ENCODE measurements around the gene CHST13.
"Not testable (repeated sequence)": the region's sequence is repeated elsewhere in the genome, so short reads cannot be mapped to it uniquely, and the experiment has no call there.

CHST13 gene

DNA sequence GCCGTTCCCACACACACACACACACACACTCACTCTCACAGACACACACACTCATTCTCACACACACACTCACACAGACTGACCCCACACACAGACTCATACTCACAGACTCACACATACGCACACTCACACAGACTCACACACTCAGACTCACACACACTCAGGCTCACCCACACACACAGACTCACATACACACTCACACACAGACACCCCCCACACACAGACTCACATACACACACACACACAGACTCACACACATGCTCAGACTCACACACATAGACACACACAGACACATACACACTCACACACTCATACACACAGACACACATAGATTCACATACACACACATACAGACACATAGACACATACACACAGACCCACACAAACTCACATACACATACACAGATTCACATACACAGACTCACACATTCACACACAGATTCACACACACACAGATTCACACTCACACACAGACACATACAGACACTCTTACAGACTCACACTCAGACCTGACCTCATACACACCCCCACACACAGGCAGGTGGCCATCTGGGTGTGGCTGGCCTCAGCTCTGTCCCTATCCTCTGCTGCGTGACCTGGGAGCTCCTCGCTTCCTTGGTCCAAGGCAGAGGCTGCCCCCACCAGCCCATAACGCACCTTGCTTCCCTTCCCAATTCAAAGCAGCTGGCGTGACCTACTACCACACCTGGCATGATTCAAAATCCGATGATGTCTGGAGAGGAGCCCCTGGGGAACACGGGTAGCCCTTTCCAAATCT is 32.9 kb downstream of the CHST13 start:
- no peak for DNase-seq

DNA sequence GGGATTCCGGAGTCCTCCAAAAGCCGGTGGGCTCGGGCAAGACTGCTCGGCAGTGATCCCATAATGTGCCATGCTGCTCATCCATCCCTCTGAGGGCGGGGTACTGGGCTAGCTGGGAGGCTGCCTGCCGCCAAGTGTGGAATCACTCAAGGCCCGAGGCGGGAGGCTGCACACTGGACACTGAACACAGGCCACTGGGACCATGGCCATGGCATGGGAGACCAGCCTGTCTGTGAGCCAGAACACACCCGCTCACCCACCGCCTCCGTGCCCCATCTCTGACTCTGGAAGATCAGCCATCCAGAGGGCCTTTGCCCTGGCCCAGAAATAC is 33.4 kb downstream of the CHST13 start:
- DNase-seq, result no peak

DNA sequence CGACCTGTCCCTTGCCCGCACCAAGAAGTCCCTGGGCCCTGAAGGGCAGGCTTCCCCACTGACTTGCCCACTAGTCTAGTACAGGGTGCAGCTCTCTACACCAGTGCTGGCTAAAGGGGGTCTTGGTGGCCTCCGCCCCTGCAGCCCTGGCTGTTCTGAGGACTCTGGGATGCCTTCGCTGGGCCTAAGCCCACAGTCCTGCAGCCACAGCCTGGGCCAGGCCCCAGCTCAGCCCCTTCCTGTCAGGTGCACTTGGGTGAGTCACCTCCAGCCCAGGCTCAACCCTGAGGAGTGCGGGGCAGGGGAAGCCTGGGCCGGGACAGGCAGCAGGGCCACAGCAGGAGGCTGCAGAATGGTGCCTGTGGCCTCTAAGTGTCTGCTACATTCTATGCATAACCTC is 33.8 kb downstream of the CHST13 start:
- no peak for DNase-seq

DNA sequence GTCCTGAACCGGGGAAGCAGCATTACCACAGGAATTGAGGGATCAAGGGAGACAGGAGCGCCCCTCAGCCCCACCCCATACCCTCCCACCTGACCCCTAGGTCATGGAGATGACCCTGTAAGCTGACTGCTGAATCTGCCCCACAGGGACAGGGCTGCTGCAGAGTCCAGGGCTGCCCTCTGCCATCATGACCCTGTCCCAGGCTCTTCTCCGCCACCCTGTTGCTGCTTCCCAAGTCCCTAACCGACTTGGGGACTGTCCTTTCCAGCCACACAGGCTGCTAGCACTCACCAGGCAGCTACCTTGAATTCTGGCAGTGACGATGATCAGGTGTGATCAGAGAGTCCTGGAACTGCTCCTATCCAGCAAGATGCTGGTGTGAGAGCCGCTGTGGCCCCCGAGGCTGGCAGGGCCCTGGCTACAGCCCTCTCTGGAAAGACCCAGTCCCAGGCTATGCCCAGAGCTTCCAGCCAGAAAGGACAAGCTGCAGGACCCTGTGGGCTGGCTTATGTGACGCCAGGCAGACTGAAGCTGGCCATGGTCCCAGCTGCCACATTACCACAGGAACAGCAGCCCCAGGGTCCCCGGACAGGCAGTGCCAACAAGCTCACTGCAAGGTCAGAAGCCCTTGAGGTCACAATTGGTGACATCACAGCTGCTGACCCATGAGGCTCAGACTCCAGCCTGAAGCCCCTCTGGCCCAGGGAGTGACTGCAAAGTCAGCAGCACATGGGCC is 34.5 kb downstream of the CHST13 start, which contains the start of gene C3orf22:
C3orf22 (minus strand) TSS at position 597 of the 736 bp plus-strand sequence. CDS start 5,542 bp downstream, outside the sequence.
- DNase-seq, result no peak

DNA sequence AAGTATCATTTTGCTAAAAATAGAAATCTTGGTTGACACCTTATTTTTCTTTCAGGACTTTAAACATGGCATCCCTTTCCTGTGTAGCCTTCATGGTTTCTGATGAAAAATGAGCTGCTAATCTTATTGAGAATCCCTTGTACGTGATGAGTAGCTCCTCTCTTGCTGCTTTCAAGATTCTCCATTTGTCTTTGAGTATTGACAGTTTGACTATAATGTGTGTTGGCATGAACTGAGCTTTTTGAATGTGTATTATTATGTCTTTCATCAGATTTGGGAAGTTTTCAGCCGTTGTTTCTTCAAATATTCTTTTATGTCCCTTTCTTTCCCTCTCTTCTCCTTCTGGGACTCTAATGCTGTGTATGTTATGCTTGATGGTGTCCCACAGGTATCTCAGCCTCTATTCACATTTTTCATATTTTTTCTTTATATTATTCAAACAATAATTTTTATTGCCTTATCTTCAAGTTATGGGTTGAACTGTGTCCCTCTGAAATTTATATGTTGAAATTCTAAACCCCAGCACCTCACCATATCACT is 38.9 kb downstream of the CHST13 start:
- DNase-seq, result no peak

DNA sequence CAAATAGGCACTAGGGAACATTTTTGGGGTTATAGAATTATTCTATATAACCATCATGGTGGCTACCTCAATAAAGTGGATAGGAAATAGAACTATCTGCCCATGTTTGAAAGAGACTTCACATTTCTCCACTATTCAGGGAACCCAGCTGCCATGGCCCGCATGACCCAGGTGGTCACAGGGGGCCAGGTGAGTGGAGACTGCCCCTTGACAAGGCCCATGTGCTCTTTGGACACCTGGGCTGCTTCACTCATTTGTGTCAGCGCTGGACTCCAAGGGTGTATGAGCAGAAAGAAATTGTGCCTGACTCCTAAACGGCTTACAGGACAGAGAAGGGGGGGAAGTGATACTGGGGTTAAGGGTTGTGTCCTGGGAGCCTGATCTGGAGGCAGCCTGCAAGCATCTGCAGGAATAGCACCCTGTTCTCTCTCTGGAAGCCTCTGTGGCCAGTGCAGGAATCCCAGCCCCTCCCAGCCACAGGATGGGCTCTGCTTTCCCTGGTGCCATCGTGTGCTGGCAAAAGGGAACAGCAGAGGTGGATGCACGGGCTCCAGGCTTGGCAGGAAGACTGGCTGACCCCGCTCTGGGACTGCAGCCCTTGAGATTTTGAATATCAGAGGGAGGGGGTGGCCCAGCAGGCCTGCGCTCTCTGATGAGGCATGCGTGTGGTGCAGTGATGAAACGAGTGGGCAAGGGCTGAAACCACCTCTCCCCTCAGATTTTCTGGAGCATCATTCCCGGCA is 43.9 kb downstream of the CHST13 start:
- no peak for DNase-seq

DNA sequence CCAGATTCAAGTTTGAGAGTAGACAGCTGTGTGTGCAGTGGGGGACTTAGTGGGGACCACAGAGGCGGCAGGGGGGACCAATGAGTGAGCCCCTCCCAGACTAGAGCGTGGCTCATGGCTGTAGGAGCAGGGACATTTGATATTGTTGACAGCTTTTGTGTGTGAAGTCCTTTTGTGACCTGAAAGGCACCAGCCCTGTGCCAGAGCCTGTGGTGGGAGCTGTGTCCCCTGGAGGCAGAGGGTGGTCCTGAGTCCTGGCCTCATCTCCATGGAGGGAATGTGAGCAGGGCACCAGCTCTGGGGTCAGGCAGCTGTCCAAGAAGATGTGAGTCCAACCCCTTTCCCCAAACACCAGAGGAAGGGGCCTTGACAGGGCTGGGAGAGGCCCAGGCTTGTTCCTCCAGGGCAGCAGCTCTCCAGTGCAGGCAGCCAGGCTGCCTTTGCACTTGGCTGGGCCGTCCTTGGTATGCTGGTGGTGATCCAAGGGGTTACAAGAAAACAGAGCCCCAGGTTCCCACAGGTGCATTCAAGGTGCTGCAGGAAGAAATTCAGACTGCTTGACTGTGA is 44.9 kb downstream of the CHST13 start:
- DNase-seq, result no peak

DNA sequence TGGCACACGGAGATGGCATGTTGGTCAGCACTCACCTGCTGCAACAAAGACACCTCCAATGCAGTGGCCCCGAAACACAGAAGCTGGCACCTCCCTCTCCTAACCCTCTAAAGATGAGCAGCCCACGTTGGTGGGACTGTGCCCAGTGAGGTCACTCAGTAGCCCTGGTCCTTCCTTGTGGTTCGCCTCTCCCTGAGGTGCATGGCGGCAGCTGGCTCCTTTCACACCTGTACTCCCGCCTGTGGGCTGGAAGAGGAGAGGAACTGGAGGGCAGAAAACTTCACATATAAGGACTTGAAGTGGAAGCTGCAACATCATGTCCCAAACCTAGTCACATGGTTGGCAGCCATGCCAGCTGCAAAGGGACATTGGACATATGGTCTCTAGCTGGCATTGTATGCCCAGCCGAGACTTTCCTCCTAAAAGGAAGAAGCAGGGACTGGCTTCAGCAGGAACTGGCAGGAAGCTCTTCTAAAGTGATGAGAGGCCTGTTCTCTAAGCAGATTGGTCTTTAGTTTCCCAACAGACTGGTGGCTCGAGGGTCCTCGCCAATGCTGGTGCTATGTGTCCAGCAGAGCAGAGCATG is 45.5 kb downstream of the CHST13 start:
- no peak for DNase-seq

DNA sequence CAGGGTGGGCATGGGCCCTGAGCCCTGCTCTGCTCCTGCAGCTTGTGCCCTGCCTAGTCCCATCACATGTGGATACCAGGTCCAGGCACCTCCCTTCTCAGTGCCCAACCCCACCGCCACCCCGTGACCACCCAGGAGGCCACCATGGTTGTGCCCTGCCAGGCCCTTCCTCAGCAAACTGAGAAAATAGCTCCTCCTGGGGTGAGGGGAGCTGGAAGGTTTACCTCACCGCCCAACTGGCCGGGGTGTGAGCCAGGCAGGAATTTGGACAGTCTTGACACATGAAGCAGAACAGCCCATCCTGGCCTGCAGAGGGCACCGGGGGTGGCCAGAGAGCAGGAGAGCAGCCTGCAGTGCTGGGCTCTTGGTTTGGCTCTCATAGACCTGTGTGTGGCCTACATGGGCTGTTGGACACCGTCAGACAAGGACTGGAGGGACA is 46.2 kb downstream of the CHST13 start:
- DNase-seq, result no peak

DNA sequence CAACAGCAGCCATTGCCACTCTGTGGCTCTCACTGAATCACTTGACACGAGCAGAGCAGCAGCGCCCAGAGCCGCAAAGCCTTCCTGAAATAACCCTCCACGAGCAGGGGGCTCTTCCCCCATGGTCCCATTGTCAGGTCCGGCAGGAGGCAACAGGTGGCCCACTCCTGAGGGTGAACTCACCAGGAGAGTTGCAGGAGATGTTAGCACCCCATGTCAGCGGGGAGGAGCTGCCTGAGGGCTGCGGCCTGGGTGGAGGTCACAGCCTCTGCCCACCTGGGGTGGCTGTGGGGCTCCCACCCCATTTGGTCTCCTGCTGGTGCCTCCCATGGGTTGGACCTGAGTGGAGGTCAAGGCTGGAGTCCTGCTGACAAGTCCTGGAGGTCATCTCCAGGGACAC is 47.1 kb downstream of the CHST13 start:
- no peak for DNase-seq

DNA sequence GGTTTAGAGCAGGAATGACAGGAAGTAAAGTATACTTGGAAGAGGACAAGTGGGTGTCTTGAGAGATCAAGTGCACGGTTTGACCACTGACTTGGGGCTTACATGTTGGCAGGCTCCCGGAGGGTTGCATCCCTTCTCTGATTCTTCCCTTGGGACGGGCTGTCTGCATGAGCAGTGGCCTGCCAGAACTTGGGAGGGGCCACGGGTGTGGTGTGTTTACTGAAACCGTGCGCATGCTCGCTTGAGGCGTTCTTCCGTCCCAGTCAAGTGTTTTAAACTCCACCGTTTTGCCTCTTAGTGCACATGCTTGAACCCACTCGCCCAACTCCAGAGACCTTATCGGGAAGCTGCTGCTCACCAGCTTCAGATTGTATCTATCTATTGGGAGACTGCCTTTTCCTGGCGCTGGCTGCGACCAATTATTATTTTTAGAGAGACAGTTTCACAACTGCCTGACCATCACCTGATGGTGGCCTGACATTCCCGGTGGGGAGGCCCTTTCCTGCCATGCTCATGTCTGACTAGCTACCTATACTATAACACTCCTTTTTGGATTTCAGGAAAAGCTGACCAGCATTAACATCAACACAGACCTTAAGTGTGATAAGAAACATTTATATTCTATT is 49.6 kb downstream of the CHST13 start:
- DNase-seq, result no peak

DNA sequence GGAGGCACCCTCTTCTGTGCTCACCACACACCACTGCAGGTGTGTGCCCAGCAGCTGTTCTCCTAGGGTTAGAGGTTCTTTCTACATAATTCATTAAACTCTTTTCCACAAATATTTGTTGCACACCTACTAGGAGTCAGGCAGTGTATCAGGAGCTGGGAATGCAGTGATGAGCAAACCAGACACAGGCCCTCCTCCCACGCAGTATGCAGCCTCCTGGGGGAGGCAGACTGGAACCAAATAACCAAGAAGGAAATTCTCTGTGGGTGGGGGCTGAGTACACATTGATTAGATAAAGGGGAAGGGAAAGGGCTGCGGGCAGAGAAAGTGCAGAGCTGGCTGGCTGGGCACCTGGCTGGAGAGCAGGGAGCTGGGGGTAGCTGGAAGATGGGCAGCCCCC is 53.3 kb downstream of the CHST13 start:
- DNase-seq, result no peak

DNA sequence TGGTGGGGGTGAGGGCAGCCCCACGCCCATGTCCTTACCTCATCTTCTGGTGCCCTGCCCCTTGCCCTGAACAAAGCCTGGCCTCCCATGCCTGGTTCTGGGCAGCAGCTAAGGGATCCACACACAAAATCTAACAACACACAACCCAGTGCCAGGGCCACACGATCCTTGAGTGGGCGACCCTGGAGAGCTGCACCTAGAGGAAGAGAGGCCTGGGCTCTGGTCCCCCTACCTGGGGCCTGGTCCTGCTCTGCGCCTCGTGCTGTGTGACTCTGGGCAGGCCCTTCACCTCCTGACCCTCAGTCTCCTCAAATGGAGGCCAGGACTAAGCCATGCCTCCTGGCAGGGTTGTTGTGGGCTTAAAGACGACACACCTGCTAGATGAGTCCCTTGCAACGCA is 54.7 kb downstream of the CHST13 start:
- no peak for DNase-seq

DNA sequence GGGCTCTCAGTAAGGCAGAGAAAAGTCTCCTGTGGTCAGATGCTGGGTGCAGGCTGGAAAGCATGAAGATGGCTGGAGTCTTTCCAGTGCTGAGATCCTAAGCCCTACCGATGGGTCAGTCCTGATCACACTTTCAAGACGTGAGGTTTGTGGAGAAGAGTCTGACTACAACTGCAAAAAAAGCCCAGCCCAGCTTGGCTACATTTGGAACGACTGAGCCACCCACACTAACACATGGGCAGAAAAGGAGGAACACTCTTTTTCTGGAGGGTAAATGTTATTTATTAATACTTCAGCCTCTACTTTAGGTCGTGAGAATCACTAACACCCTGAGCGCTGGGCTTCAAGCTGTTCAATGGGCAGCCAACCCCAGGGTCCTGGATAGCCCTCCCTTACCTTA is 56.8 kb downstream of the CHST13 start:
- DNase-seq, result no peak

DNA sequence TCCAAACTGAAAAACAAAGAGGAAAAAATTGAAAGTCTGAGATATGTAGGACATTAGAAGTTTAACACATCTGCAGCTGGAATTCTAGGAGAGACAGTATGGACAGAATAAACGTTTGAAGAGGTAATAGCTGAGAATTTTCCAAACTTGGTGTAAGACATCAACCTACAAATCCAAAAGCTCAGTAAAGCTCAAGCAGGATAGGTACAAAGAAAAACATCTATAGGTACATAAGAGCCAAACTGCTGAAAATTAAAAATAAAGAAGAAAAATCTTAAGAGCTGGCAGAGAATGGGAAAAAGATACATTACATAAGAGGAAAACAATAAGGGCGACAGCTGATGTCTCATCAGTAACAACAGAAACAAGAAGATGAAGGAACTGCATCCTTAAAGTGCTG is 57.6 kb downstream of the CHST13 start:
- no peak for DNase-seq

DNA sequence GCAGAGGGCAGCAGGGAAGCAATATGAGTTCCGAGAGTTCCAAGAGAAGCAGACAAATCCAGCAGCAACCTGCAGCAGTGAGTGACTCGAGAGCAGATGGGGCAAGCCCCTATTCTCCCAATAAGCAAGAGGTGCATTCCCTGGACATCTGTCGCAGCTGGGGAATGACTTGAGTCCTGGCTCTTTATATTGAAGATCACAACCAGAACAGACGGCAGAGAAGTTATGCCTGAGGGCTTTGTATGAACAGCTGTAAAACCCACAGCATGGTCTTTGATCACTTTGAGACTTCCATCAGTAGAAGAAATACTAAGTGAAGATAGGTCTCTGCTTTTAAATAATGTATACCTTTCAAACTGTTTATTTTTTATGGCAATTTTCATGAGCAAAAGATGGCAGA is 58.4 kb downstream of the CHST13 start:
- no peak for DNase-seq

DNA sequence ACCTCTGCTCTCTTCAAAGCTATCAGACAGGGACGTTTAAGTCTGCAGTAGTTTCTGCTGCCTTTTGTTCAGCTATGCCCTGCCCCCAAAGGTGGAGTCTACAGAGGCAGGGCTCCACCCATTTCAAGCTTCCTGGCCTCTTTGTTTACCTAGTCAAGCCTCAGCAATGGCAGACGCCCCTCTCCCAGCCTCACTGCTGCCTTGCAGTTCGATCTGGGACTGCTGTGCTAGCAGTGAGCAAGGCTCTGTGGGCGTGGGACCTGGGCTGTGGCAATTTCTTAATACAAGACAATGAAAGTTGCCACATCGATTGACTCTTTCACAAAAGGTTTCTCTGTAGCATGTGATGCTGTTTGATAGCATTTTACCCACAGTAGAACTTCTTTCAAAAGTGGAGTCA is 67.6 kb downstream of the CHST13 start:
- DNase-seq, result not testable (repeated sequence)

Measured in Kasumi-1 (cell line).